Right ventricle myocardium inferior (tissue), 1 donor: ENCODE measurements around the gene SDF4. TPM values are rescaled to one million over a fixed set of nuclear protein-coding genes. Genes with fewer than 3 reads are reported as not detected.
A peak's percentile ranks its signal among the peaks of the same experiment; 100 is the strongest.
"Not testable (repeated sequence)": the region's sequence is repeated elsewhere in the genome, so short reads cannot be mapped to it uniquely, and the experiment has no call there.

Source experiments
- ATAC-seq: fragments of 200-7000 bp; cut with Tn5 transposase; one replicate; pipeline ENCODE4 v1.9.1; 2020; ENCODE audit warnings: mild to moderate bottlenecking, moderate library complexity
- DNase-seq: peaks from one replicate; pipeline ENCODE4 v3.0.0; 2021; ENCODE audit errors: missing footprints
- intact Hi-C: fragments of 100-400 bp; cut with DNase I; formaldehyde crosslinking; loops from one replicate; pipeline ENCODE4 v1.11.0; 2022
- total RNA-seq: library from RNA; stranded (reverse); fragmentation: NEBNext Ultra II Directional; extraction: Animal tissue kit (Norgen Biotek cat#: 25700); gene quantifications from one replicate; pipeline ENCODE4 v1.2.1, GENCODE V29; 2021
- donor health status: DM: no; HTN: yes; CAD: no; lungs with severe emphysema.

The SDF4 gene
- total RNA-seq, 1 donor from 2014 or later: 125 TPM

DNA sequence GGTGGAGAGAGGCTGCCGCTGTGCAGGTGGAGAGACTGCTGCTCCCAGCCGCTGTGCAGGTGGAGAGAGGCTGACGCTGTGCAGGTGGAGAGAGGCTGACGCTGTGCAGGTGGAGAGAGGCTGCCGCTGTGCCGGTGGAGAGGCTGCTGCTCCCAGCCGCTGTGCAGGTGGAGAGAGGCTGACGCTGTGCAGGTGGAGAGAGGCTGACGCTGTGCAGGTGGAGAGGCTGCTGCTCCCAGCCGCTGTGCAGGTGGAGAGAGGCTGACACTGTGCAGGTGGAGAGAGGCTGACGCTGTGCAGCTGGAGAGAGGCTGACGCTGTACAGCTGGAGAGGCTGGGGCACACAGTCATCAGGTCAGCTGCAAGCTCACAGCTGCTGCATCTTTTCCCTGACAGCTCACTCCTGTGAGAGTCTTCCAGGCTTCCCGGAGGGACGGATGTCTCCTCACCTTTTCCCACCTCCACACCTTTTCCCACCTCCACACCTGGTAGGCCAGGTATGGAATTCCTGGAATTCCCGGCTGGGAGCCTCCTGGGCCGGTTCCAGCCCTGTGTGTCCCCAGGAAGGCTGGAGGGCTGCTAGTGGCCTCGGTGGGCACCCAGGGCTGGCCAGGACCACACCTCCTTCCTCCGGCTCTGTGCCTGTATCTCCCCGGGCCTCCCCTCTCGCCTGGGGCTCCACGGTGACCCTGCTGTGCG, 55.6 kb downstream of the SDF4 start:
- DNase-seq, ATAC-seq, intact Hi-C loops: not testable (repeated sequence)

GRCh38 chr1:1175221-1176062, 56.4 kb downstream of the SDF4 start:
- intact Hi-C loops: no loop called here
- DNase-seq (no peak), ATAC-seq (no peak)

GRCh38 chr1:1173793-1174415, 57.9 kb downstream of the SDF4 start, which contains the start of gene TTLL10:
Gene TTLL10 (plus strand): TSS chr1:1173880. CDS start chr1:1179216, 5,336 bp downstream.
- ATAC-seq (no peak), DNase-seq (no peak)
- intact Hi-C loops: no loop called here

DNA sequence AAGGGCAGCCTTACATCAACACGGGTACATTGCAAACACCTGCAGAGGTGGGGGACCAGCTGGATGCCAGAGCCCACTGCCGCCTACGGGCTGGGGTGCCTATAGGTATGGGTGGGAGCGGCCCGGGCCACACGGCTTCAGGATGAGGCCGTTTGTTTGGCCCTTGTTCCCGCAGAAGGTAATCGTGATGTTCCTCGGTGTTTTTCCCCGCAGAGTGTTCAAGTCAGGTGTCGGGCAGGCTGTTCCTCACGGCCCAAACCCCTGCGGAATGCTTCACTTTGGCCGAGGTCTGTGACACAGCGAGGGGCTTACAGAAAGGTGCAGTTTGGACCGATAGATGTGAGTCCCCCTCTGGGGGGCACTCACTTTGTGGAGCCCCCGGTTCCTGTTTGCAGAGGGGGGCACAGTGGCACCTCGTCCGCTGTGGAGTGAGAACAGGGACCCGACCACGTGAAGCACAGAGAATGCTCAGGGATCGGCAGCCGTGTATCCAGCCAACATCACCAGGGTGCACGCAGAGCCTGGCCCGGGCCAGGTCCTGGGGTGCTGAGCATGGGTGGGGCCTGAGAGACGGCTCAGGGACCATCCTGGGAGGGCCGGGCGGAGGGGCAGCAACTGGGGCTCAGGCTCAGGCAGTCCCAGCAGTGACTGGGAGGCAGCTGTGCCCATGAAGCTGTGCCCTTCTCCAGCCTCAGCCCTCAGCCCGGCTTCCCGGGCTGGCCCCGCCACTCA, 58.6 kb downstream of the SDF4 start:
- DNase-seq: peak; percentile 27
- no peak for ATAC-seq
- intact Hi-C loops: no loop called here

DNA sequence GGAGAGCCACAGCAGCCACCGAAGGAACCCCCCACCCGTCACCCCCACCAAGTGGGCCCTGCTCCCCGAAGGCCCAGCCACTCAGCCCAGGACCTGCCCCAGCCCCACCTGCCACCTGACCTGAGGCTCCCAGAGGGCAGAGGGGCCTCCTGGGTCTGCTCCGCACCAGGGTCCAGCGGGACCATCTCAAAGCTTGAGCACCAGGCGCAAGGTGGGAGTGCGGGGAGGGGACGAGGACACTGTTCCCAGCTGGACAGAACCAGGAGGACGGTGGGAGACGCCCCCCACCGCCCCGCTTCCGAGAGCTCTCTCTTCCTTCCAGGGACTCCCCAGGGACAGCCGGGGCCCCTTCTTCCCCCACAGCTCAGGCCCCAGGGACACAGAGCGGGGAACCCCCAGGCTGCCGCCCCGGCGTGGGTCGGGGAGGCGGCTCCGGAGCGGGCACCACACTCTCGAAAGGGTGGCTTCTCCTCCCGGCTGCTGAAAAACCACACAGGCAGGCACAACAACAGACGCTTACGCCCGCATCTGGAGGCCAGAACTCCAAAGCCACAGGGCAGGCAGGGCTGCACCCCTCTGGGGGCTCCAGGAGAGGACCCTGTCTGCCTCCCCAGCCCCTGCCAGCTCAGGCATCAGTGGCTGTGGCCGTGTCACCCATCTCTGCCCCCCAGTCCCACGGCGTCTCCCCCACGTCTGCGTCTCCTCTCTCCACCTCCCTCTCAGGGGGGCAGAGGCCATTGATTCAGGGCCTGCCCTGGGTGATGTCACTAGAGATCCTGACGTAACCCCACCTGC, 60.1 kb downstream of the SDF4 start:
- intact Hi-C loops: no loop called here
- no peak for ATAC-seq
- DNase-seq: peak; percentile 43

DNA sequence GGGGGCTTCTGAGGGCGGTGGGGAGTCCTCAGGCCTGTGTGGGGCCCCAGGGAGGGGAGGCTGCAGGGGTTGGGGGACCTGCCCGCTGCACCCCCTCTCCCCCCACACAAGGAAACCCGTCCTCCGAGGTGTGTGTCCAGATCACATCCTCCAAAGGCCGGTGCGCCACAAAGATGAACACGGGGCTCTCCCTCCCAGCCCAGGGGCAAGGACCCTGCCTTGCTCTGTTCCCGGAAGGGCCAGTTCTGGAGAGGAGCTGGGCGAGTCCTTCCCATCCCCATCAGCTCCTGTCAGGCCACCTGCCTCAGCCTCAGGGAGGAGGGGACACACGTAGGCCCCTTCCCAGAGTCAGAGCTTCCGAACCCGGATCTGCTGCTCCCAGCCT, 60.6 kb downstream of the SDF4 start:
- peak; percentile 45 for DNase-seq

DNA sequence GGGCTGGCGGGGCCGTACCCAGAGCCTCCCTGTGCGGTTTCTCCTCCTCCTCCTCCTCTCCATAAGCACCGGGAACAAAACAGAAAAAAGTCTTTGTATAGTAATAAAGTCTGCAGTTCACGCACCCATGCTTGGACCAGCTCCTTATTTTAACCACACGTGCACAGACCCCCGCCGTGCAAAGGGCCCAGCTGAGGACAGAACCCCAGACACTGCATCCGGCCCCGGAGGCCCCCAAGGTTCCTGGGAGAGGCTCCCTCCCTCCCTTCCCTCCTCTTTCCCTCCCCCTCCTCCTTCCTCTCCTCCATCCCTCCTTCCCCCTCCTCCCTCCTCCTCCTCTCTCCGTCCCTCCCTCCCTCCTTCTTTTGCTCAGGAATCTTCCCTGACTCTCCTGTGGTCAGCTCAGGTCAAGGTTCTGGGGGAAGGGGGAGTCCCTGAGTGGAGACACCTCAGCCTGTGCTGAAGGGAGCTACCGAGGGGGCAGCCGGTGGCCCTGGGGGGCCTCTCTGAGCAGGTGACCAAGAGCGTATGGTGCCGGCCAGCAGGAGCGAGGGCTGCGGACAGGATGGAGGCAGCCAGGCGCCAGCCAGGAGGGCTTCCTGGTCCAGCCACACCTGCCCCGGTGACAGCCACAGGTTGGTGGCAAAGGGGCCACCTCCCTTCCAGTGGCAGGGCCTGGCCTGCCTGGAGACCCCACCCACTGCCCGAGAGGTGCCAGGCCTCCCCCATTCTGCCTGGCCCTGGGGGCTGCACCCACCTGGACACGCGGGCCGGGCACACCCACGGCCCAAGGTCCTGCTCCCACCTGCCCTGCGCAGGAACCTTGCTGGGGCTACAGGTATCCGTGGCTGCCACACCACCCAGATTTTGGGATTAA, 61.3 kb downstream of the SDF4 start:
- no peak for ATAC-seq
- DNase-seq: peak; percentile 52
- intact Hi-C loops: no loop called here

More for the DNA sequence above, 60.6 kb downstream of the SDF4 start:
- intact Hi-C loops: no loop called here
- ATAC-seq: no peak

GRCh38 chr1:1169429-1170214, 62.2 kb downstream of the SDF4 start:
- intact Hi-C loops: no loop called here
- peak; percentile 59 for DNase-seq
- ATAC-seq: no peak

DNA sequence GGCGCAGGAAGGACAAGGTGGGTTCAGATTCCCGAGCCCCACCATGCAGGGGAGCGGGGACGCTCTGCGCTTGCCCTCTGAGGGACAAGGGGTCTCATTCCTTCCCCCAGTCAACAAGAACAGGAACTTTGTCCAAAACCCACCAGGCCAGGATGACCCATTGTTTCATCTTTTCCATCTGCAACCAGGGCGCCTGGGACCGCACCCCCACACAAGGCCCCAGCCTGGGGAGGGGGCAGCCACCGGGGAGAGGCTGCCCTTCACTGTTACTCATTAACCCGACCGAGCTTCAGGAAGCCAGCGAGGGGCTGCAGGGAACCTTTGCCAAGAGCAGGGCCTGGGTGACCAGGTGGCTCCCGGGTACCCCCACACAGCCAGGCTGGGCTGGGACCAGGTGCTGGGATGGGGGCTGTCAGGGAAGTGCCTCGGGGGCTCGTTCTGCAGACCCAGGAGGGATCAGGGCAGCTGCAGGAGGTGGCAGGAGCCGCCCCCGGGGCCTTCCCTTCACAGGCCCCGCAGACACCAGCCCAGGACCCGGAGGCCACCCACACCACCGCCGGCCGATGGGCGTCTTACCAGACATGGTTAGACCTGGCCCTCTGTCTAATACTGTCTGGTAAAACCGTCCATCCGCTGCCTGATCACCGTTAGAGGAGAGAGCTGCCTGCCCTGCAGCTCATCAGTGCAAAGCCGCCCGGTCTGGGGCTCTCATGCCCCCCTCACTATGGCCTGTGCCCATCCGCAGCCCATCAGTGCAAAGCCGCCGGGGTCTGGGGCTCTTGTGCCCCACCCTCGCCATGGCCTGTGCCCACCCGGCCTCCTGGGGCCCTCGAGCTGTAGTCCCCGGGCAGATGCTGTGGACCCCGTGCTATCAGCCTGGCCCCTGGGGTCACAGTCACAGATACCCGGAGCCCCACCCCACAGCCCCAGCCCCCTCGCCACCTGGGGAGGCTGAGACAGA, 63.1 kb downstream of the SDF4 start:
- intact Hi-C loops: no loop called here
- DNase-seq: peak; percentile 33
- ATAC-seq: no peak

- DNase-seq: peak; percentile 34
- ATAC-seq: no peak
- intact Hi-C loops: no loop called here
Observed at GRCh38 chr1:1167841-1168450, 63.9 kb downstream of the SDF4 start.

DNA sequence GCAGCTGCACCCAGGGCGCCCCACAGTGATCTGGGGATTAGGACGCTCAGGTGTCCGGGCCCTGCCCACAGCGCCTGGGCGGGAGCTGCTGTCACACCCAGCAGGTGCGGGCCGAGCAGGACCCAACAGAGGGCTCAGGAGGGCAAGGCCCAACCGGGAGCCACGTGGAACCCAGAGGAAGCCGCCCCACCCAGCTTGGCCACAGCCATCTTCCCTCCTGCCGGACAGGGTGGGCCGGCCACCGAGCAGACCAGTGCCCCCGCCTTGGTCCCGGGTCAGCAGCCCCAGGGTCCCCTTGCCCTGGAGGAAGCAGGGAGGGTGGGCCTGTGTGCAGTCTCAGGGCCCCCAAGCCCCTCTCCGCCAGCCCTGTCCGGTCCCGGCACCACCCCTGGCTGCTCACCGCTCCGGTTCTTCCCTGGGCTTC, 64.4 kb downstream of the SDF4 start:
- intact Hi-C loops: no loop called here
- peak; percentile 33 for DNase-seq
- ATAC-seq: no peak
